Right lobe of liver (tissue), 4 donors: ENCODE results near the gene ZNF770.

Experiments used
- CTCF ChIP-seq, 4 donors: fragments of 200-600 bp in 3 of 4; fragments of 450-650 bp in 1 of 4; IDR thresholded peaks; one replicate each; pipeline versions ENCODE4 v1.5.1 to v1.8.0; 2016 to 2022; ENCODE audit warnings: antibody characterized with exemption in 4 of 4, mild to moderate bottlenecking in 2 of 4
- POLR2A ChIP-seq: fragments of 450-650 bp; IDR thresholded peaks from one replicate; pipeline ENCODE4 v1.6.1; 2017; ENCODE audit warnings: antibody characterized with exemption, mild to moderate bottlenecking
- donor health status: DM: no; HTN: no; CAD: no.
- donor health status: DM: no; HTN: no; CAD: no.
- donor health status: DM: no; HTN: yes; CAD: no.

- TF ChIP-seq CTCF (IDR thresholded peaks at IDR 0.05) (peak in 1 of 4 donors; percentile 11), POLR2A (peak; percentile 84)
Measured at GRCh38 chr15:34988027-34988902, at the start of gene ZNF770.
